GM19467 (cell line): ENCODE data around the gene UBE2L6.

Experiments used
- ATAC-seq: cut with Tn5 transposase; IDR thresholded peaks from one replicate; pipeline ENCODE4 v1.9.1; 2021; ENCODE audit warnings: mild to moderate bottlenecking, moderate library complexity; ENCODE audit not compliant: unreplicated experiment

UBE2L6 gene

GRCh38 chr11:57530596-57531507 is 36.6 kb downstream of the UBE2L6 start, which contains the start of gene TIMM10:
TIMM10 (minus strand) TSS chr11:57530754; CDS start chr11:57530189, 565 bp downstream.
- ATAC-seq: peak; percentile 98

GRCh38 chr11:57530215-57530595 is 37.3 kb downstream of the UBE2L6 start:
- no peak for ATAC-seq

- ATAC-seq: no peak
Observed at GRCh38 chr11:57529012-57529411, 38.5 kb downstream of the UBE2L6 start.

- no peak for ATAC-seq
Observed at GRCh38 chr11:57527056-57527631, 40.3 kb downstream of the UBE2L6 start.

- ATAC-seq: no peak
Observed at GRCh38 chr11:57523419-57523818, 44.1 kb downstream of the UBE2L6 start.

GRCh38 chr11:57521116-57521515 is 46.4 kb downstream of the UBE2L6 start:
- ATAC-seq: no peak

GRCh38 chr11:57516061-57516443 is 51.4 kb downstream of the UBE2L6 start:
- ATAC-seq: no peak

GRCh38 chr11:57515332-57516060 is 52.0 kb downstream of the UBE2L6 start, which contains the start of gene SLC43A1:
SLC43A1 (minus strand) TSS chr11:57515702; CDS start chr11:57514111, 1,591 bp downstream.
- ATAC-seq: peak; percentile 51

- ATAC-seq: peak; percentile 47
Observed at GRCh38 chr11:57514538-57515331, 52.7 kb downstream of the UBE2L6 start.

GRCh38 chr11:57513911-57514537 is 53.4 kb downstream of the UBE2L6 start:
- ATAC-seq: peak; percentile 38

GRCh38 chr11:57513452-57513795 is 54.0 kb downstream of the UBE2L6 start:
- ATAC-seq: no peak

- no peak for ATAC-seq
Observed at GRCh38 chr11:57512646-57513451, 54.6 kb downstream of the UBE2L6 start.

GRCh38 chr11:57511741-57512430 is 55.6 kb downstream of the UBE2L6 start:
- ATAC-seq: no peak

- no peak for ATAC-seq
Observed at GRCh38 chr11:57508341-57509170, 58.9 kb downstream of the UBE2L6 start.

GRCh38 chr11:57506522-57506921 is 61.0 kb downstream of the UBE2L6 start:
- ATAC-seq: no peak

- ATAC-seq: no peak
Observed at GRCh38 chr11:57504511-57504910, 63.0 kb downstream of the UBE2L6 start.

GRCh38 chr11:57502870-57503269 is 64.6 kb downstream of the UBE2L6 start:
- ATAC-seq: no peak

GRCh38 chr11:57502376-57502775 is 65.1 kb downstream of the UBE2L6 start:
- no peak for ATAC-seq
